ENCODE data around the gene PDGFA.

DNA sequence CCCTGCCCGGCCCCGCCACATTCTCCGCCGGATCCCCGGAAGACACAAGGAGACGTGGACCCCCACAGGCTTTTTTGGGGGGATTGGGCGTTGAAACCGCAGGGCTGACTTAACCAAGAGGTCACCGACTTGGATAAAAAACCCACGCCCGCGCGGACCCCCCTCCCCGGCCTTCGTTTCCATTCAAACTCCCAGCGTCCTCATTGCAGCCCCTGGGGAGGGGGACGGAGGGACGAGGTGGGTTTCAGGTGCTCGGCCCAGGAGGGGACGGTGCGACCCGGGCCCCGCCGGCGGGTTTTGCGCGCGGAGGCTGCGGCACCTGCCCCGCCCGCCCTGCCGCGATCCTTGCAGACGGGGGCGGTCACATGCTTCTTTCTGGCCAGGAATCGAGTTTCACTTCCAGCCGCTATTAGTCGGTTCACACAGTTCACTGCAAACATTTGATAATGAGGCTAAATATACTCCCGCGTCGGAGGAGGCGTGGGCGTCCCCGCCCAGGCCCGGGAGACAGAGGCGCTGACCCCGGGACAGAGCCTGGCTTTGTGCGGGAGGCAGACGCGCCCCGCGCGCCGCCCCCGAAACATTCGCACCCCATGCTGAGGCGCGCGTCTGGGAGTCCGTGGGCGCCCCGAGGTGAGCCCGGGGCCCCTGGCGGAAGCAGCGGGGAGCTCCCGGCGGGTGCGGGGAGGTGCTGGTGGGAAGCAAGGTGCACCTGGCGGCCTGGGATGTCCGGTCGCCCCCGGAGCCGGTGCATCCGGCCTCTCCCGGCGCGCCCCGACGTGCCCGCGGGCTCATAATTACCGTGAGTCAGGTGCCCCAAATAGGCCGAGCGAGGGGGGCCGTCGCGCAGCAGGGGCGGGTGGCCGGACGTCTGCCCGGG is 2.7 kb upstream of the PDGFA start:
- TF ChIP-seq POLR2A (IDR thresholded peaks at IDR 0.05) (peak; percentile 5), CTCF (IDR thresholded peaks at IDR 0.05) (peak in 3 of 5 experiments; percentile 9 to 24 (median 18)), EP300 (IDR thresholded peaks at IDR 0.05; ENCODE audit: low read depth) (no peak), POLR2AphosphoS5 (IDR thresholded peaks at IDR 0.05) (no peak)
